NT2/D1 (cell line): Measurements from ENCODE around the gene METTL9.

ENCODE experiments used
- SUZ12 ChIP-seq: IDR thresholded peaks from 2 replicates; pipeline ENCODE4 v1.6.1; 2011; ENCODE audit not compliant: insufficient read length, insufficient read depth; ENCODE audit errors: extremely low read depth
- YY1 ChIP-seq: IDR thresholded peaks from 2 replicates; pipeline ENCODE4 v1.6.1; 2011; ENCODE audit not compliant: insufficient read length, insufficient read depth

- no peak for TF ChIP-seq SUZ12
- no peak for TF ChIP-seq YY1
Observed at GRCh38 chr16:21654881-21655280, 55.5 kb downstream of the METTL9 start.
